Caco-2 (cell line): Measurements from ENCODE around the gene POM121C. TPM values are rescaled to one million over a fixed set of nuclear protein-coding genes. Genes with fewer than 3 reads are reported as not detected.
"Not testable (repeated sequence)": the region's sequence is repeated elsewhere in the genome, so short reads cannot be mapped to it uniquely, and the experiment has no call there.

Experiments used
- BruUV-seq: library from RNA; stranded (reverse); fragments of 400-500 nt; replicated peaks from 2 replicates; lab custom pipeline; 2021; lab: Mats Ljungman, UMichigan
- CTCF ChIA-PET: fragments of 300-600 bp; sonication (Branson Sonifier 250); formaldehyde crosslinking; loops from one replicate; lab custom pipeline; 2022; ENCODE audit warnings: antibody characterized with exemption; lab: Charles Lee
- POLR2A ChIA-PET: fragments of 300-600 bp; sonication (Branson Sonifier 250); formaldehyde crosslinking; loops from one replicate; lab custom pipeline; 2022; ENCODE audit warnings: antibody characterized with exemption; lab: Charles Lee
- DNase-seq, 2 experiments: peaks; one replicate each; pipeline versions ENCODE4 v3.0.0 to v3.0.0-alpha.2; 2020 to 2022
- H3K27me3 ChIP-seq: replicated peaks from 2 replicates; pipeline ENCODE4 v1.6.0; 2011; ENCODE audit warnings: low read length; ENCODE audit not compliant: control insufficient read depth, insufficient read depth
- H3K36me3 ChIP-seq: 2 replicates; pipeline ENCODE4 v1.5.1; 2011; ENCODE audit warnings: low read length; ENCODE audit not compliant: control insufficient read depth, insufficient read depth
- H3K4me1 ChIP-seq: fragments of 250-450 bp; sonication (Bioruptor Pico); 2 replicates; pipeline ENCODE4 v1.5.1; 2020; ENCODE audit warnings: mild to moderate bottlenecking
- H3K4me3 ChIP-seq: 2 replicates; pipeline ENCODE4 v1.5.1; 2011; ENCODE audit warnings: low read depth, mild to moderate bottlenecking, control low read depth, low read length
- H3K9me3 ChIP-seq: fragments of 250-450 bp; sonication (Bioruptor Pico); 2 replicates; pipeline ENCODE4 v1.5.1; 2020; ENCODE audit warnings: mild to moderate bottlenecking, moderate library complexity
- H3K27ac Mint-ChIP-seq: one replicate; pipeline ENCODE4 v1.8.0; 2022; ENCODE audit warnings: mixed read lengths; ENCODE audit not compliant: unreplicated experiment
- H3K27me3 Mint-ChIP-seq: one replicate; pipeline ENCODE4 v1.8.0; 2022; ENCODE audit warnings: mixed read lengths; ENCODE audit not compliant: insufficient read depth, unreplicated experiment
- H3K36me3 Mint-ChIP-seq: one replicate; pipeline ENCODE4 v1.8.0; 2022; ENCODE audit warnings: mild to moderate bottlenecking, mixed read lengths; ENCODE audit not compliant: insufficient read depth, unreplicated experiment
- H3K4me1 Mint-ChIP-seq: one replicate; pipeline ENCODE4 v1.8.0; 2022; ENCODE audit warnings: low read depth, mixed read lengths; ENCODE audit not compliant: unreplicated experiment
- H3K4me3 Mint-ChIP-seq: one replicate; pipeline ENCODE4 v1.8.0; 2022; ENCODE audit warnings: mild to moderate bottlenecking, moderate library complexity, mixed read lengths; ENCODE audit not compliant: unreplicated experiment
- H3K9me3 Mint-ChIP-seq: one replicate; pipeline ENCODE4 v1.8.0; 2022; ENCODE audit warnings: mixed read lengths; ENCODE audit not compliant: unreplicated experiment
- CTCF ChIP-seq, 2 experiments: fragments of 200-600 bp in 1 of 2; IDR thresholded peaks; 1 replicate in 1 of 2; 2 replicates in 1 of 2; pipeline versions ENCODE4 v1.5.1 to v1.8.0; 2011 to 2022; ENCODE audit warnings: antibody characterized with exemption in 1 of 2, control low read depth in 1 of 2, inconsistent platforms in 1 of 2, low read depth in 1 of 2, low read length in 1 of 2, mild to moderate bottlenecking in 1 of 2, moderate library complexity in 1 of 2; ENCODE audit not compliant: insufficient read depth in 1 of 2, severe bottlenecking in 1 of 2, unreplicated experiment in 1 of 2
- intact Hi-C: fragments of 100-400 bp; cut with micrococcal nuclease; formaldehyde crosslinking; loops from one replicate; pipeline ENCODE4 v1.10.0; 2022; ENCODE audit not compliant: unreplicated experiment
- total RNA-seq: library from RNA; stranded (reverse); gene quantifications from 2 replicates; pipeline ENCODE4 v1.2.3, GENCODE V29; 2022

The POM121C gene
- total RNA-seq, 1 experiment from 2014 or later = 68.9 TPM

GRCh38 chr7:75458034-75458433 lies 28.1 kb downstream of the POM121C start:
- BruUV-seq, CTCF ChIA-PET, H3K9me3 ChIP-seq, H3K9me3 Mint-ChIP-seq, H3K27me3 Mint-ChIP-seq, H3K4me1 ChIP-seq, H3K27ac Mint-ChIP-seq, H3K27me3 ChIP-seq, H3K36me3 Mint-ChIP-seq, POLR2A ChIA-PET, H3K4me3 Mint-ChIP-seq, DNase-seq, H3K4me1 Mint-ChIP-seq, H3K36me3 ChIP-seq, intact Hi-C loops, H3K4me3 ChIP-seq: not testable (repeated sequence)

GRCh38 chr7:75456403-75456802 lies 29.7 kb downstream of the POM121C start:
- H3K4me3 Mint-ChIP-seq, BruUV-seq, CTCF ChIA-PET, H3K9me3 Mint-ChIP-seq, H3K27me3 ChIP-seq, POLR2A ChIA-PET, DNase-seq, H3K4me1 ChIP-seq, H3K27me3 Mint-ChIP-seq, H3K36me3 Mint-ChIP-seq, H3K4me1 Mint-ChIP-seq, H3K36me3 ChIP-seq, H3K9me3 ChIP-seq, H3K4me3 ChIP-seq, H3K27ac Mint-ChIP-seq, intact Hi-C loops: not testable (repeated sequence)

GRCh38 chr7:75452494-75452955 lies 33.6 kb downstream of the POM121C start:
- H3K36me3 Mint-ChIP-seq, H3K4me1 ChIP-seq, H3K36me3 ChIP-seq, H3K9me3 Mint-ChIP-seq, H3K4me3 Mint-ChIP-seq, H3K9me3 ChIP-seq, H3K27me3 ChIP-seq, POLR2A ChIA-PET, H3K27ac Mint-ChIP-seq, H3K4me3 ChIP-seq, H3K4me1 Mint-ChIP-seq, BruUV-seq, H3K27me3 Mint-ChIP-seq, intact Hi-C loops: not testable (repeated sequence)
- CTCF ChIA-PET = interaction anchor here (0.7 kb wide), 1 partner anchor 310 kb away, joined by 3 read pairs; no protein-coding TSS in a partner anchor
- TF ChIP-seq CTCF (IDR thresholded peaks at IDR 0.05; ENCODE audit: insufficient read depth in 1 of 2, low read depth in 1 of 2, low read length in 1 of 2, severe bottlenecking in 1 of 2, unreplicated experiment in 1 of 2) = peak in 1 of 2 experiments; percentile 52
- peak in 1 of 2 experiments; percentile 17 for DNase-seq

- H3K4me3 Mint-ChIP-seq, H3K9me3 ChIP-seq, BruUV-seq, H3K27ac Mint-ChIP-seq, intact Hi-C loops, H3K27me3 Mint-ChIP-seq, H3K4me3 ChIP-seq, H3K9me3 Mint-ChIP-seq, H3K27me3 ChIP-seq, H3K4me1 ChIP-seq, H3K36me3 ChIP-seq, POLR2A ChIA-PET, DNase-seq, H3K36me3 Mint-ChIP-seq, CTCF ChIA-PET, H3K4me1 Mint-ChIP-seq: not testable (repeated sequence)
Observed at GRCh38 chr7:75449946-75450345, 36.2 kb downstream of the POM121C start.

- POLR2A ChIA-PET, CTCF ChIA-PET, BruUV-seq: not testable (repeated sequence)
Observed at GRCh38 chr7:75442465-75443111, 43.5 kb downstream of the POM121C start.

GRCh38 chr7:75442101-75442464 lies 44.0 kb downstream of the POM121C start:
- H3K36me3 ChIP-seq, CTCF ChIA-PET, H3K27me3 Mint-ChIP-seq, BruUV-seq, H3K9me3 Mint-ChIP-seq, H3K27me3 ChIP-seq, H3K4me1 Mint-ChIP-seq, H3K4me1 ChIP-seq, POLR2A ChIA-PET, intact Hi-C loops, H3K9me3 ChIP-seq: not testable (repeated sequence)
- H3K36me3 Mint-ChIP-seq = peaks cover 48% of the 10 kb centered on the region
- H3K4me3 Mint-ChIP-seq = peak overlapping the region; percentile 75
- peak in 1 of 2 experiments; percentile 12 for DNase-seq
- H3K27ac Mint-ChIP-seq = peak overlapping the region; percentile 75
- H3K4me3 ChIP-seq = peak overlapping the region; percentile 42

More at GRCh38 chr7:75442465-75443111, 43.5 kb downstream of the POM121C start:
- H3K27me3 ChIP-seq, H3K36me3 ChIP-seq, H3K9me3 Mint-ChIP-seq, H3K4me1 ChIP-seq, H3K4me1 Mint-ChIP-seq, H3K9me3 ChIP-seq, intact Hi-C loops, H3K27me3 Mint-ChIP-seq: not testable (repeated sequence)
- Mint-ChIP-seq H3K27ac (peak overlapping the region; percentile 94), H3K4me3 (peak overlapping the region; percentile 82), H3K36me3 (peaks cover 43% of the 10 kb centered on the region)
- peak overlapping the region; percentile 42 for H3K4me3 ChIP-seq
- peak in 1 of 2 experiments; percentile 72 for DNase-seq
